IMR-90 (cell line): ENCODE results near the gene ALKBH6. TPM values are rescaled to one million over a fixed set of nuclear protein-coding genes. Genes with fewer than 3 reads are reported as not detected.

Experiments
- ATAC-seq: fragments of 200-7000 bp; cut with Tn5 transposase; 2 replicates; pipeline ENCODE4 v1.9.1; 2020; ENCODE audit warnings: low read depth, mild to moderate bottlenecking, moderate library complexity
- BruUV-seq: library from RNA; stranded (reverse); fragments of 400-500 nt; replicated peaks from 2 replicates; lab custom pipeline; 2021; lab: Mats Ljungman, UMichigan
- CTCF ChIA-PET: fragments of 300-600 bp; formaldehyde crosslinking; extraction: SDS; loops from one replicate; lab custom pipeline; 2021; ENCODE audit warnings: antibody characterized with exemption; lab: Yijun Ruan, JAX
- POLR2A ChIA-PET: fragments of 300-600 bp; sonication (Branson Sonifier 250); formaldehyde crosslinking; loops from one replicate; lab custom pipeline; 2022; ENCODE audit warnings: antibody characterized with exemption; ENCODE audit not compliant: unreplicated experiment; lab: Charles Lee
- DNase-seq: peaks from one replicate; pipeline ENCODE4 v3.0.0; 2013
- H2AFZ ChIP-seq: replicated peaks from 2 replicates; pipeline ENCODE3; 2013; ENCODE audit warnings: low read length, mild to moderate bottlenecking; ENCODE audit not compliant: poor library complexity
- H2AK5ac ChIP-seq: 2 replicates; pipeline ENCODE4 v1.6.1; 2013; ENCODE audit warnings: low read depth, low read length, inconsistent platforms
- H2AK9ac ChIP-seq: replicated peaks from 2 replicates; pipeline ENCODE3; 2013; ENCODE audit warnings: mild to moderate bottlenecking, low read depth, low read length, moderate library complexity; ENCODE audit not compliant: poor library complexity
- H2BK120ac ChIP-seq: 2 replicates; pipeline ENCODE4 v1.6.1; 2013; ENCODE audit warnings: low read depth, low read length, inconsistent platforms
- H2BK15ac ChIP-seq: 3 replicates; pipeline ENCODE4 v1.6.1; 2013; ENCODE audit warnings: low read depth, low read length, inconsistent platforms
- H2BK20ac ChIP-seq: 2 replicates; pipeline ENCODE4 v1.6.1; 2013; ENCODE audit warnings: low read depth, mild to moderate bottlenecking, inconsistent platforms, low read length, moderate library complexity
- H2BK5ac ChIP-seq: 2 replicates; pipeline ENCODE4 v1.6.1; 2013; ENCODE audit warnings: mild to moderate bottlenecking, low read depth, low read length, inconsistent platforms; ENCODE audit not compliant: poor library complexity, severe bottlenecking
- H3K14ac ChIP-seq: replicated peaks from 2 replicates; pipeline ENCODE4 v1.6.1; 2013; ENCODE audit warnings: low read depth, low read length, inconsistent platforms
- H3K18ac ChIP-seq: 2 replicates; pipeline ENCODE4 v1.6.1; 2013; ENCODE audit warnings: low read depth, low read length, control low read depth
- H3K23ac ChIP-seq: 2 replicates; pipeline ENCODE4 v1.6.1; 2013; ENCODE audit warnings: low read depth, low read length, inconsistent platforms
- H3K27ac ChIP-seq: 2 replicates; pipeline ENCODE4 v1.5.1; 2013; ENCODE audit warnings: mild to moderate bottlenecking, control low read depth, low read length; ENCODE audit not compliant: insufficient read depth
- H3K27me3 ChIP-seq: 2 replicates; pipeline ENCODE4 v1.6.1; 2013; ENCODE audit warnings: low read length; ENCODE audit not compliant: control insufficient read depth, insufficient read depth
- H3K36me3 ChIP-seq: 2 replicates; pipeline ENCODE4 v1.6.1; 2013; ENCODE audit warnings: low read length, mixed read lengths; ENCODE audit not compliant: control insufficient read depth, insufficient read depth
- H3K4ac ChIP-seq: 2 replicates; pipeline ENCODE4 v1.6.1; 2013; ENCODE audit warnings: low read depth, low read length, inconsistent platforms
- H3K4me1 ChIP-seq: 2 replicates; pipeline ENCODE4 v1.6.1; 2013; ENCODE audit warnings: low read length, mixed read lengths; ENCODE audit not compliant: control insufficient read depth, insufficient read depth
- H3K4me2 ChIP-seq: 2 replicates; pipeline ENCODE4 v1.6.1; 2013; ENCODE audit warnings: low read depth, mild to moderate bottlenecking, control low read depth, low read length, moderate library complexity
- H3K4me3 ChIP-seq: 2 replicates; pipeline ENCODE4 v1.5.1; 2013; ENCODE audit warnings: low read depth, mild to moderate bottlenecking, control low read depth, low read length, moderate library complexity; ENCODE audit not compliant: insufficient read depth
- H3K56ac ChIP-seq: 2 replicates; pipeline ENCODE4 v1.6.1; 2013; ENCODE audit warnings: low read length, inconsistent platforms; ENCODE audit not compliant: insufficient read depth; ENCODE audit errors: extremely low read depth
- H3K79me1 ChIP-seq, 2 experiments: 2 replicates each; pipeline ENCODE4 v1.6.1; 2013; ENCODE audit warnings: low read length in 2 of 2, inconsistent platforms in 1 of 2, low read depth in 1 of 2
- H3K9ac ChIP-seq: 2 replicates; pipeline ENCODE4 v1.6.1; 2013; ENCODE audit warnings: low read depth, low read length, control low read depth
- H3K9me1 ChIP-seq: 2 replicates; pipeline ENCODE4 v1.6.1; 2013; ENCODE audit warnings: low read length, inconsistent platforms; ENCODE audit not compliant: insufficient read depth
- H3K9me3 ChIP-seq: 2 replicates; pipeline ENCODE4 v1.6.1; 2013; ENCODE audit warnings: low read length; ENCODE audit not compliant: control insufficient read depth, insufficient read depth
- H4K20me1 ChIP-seq: 2 replicates; pipeline ENCODE4 v1.6.1; 2013; ENCODE audit warnings: low read length, inconsistent platforms; ENCODE audit not compliant: insufficient read depth
- H4K5ac ChIP-seq: 2 replicates; pipeline ENCODE4 v1.6.1; 2013; ENCODE audit warnings: mild to moderate bottlenecking, low read depth, low read length, control low read depth
- H4K8ac ChIP-seq, 2 experiments: 2 replicates each; pipeline ENCODE4 v1.6.1; 2013; ENCODE audit warnings: low read depth in 2 of 2, low read length in 2 of 2, control low read depth in 1 of 2, inconsistent platforms in 1 of 2
- H4K91ac ChIP-seq: 2 replicates; pipeline ENCODE4 v1.6.1; 2013; ENCODE audit warnings: low read depth, low read length, inconsistent platforms; ENCODE audit not compliant: insufficient read depth
- BHLHE40 ChIP-seq: fragments of 150-350 bp; IDR thresholded peaks from 2 replicates; pipeline ENCODE4 v1.6.1; 2016; ENCODE audit warnings: mild to moderate bottlenecking, low read depth, low read length
- CEBPB ChIP-seq: IDR thresholded peaks from 2 replicates; pipeline ENCODE4 v1.6.1; 2012; ENCODE audit warnings: low read depth, low read length, improper control_type of control experiment
- CHD1 ChIP-seq: IDR thresholded peaks from 2 replicates; pipeline ENCODE4 v1.6.1; 2012; ENCODE audit warnings: low read depth, low read length, improper control_type of control experiment
- FOS ChIP-seq: fragments of 150-350 bp; IDR thresholded peaks from 2 replicates; pipeline ENCODE4 v1.6.1; 2016; ENCODE audit warnings: low read depth, low read length
- MAFK ChIP-seq: IDR thresholded peaks from 2 replicates; pipeline ENCODE4 v1.6.1; 2012; ENCODE audit warnings: low read depth, low read length, improper control_type of control experiment
- NFE2L2 ChIP-seq: fragments of 150-350 bp; IDR thresholded peaks from 2 replicates; pipeline ENCODE4 v1.6.1; 2016; ENCODE audit warnings: low read depth, mild to moderate bottlenecking, low read length
- RAD21 ChIP-seq: IDR thresholded peaks from 2 replicates; pipeline ENCODE4 v1.6.1; 2012; ENCODE audit warnings: low read length, improper control_type of control experiment
- USF2 ChIP-seq: fragments of 150-350 bp; IDR thresholded peaks from 2 replicates; pipeline ENCODE4 v1.6.1; 2017; ENCODE audit warnings: mild to moderate bottlenecking, antibody characterized with exemption, low read length, low read depth
- WGBS, 2 experiments: methylation state at CpG; one replicate each; pipeline versions ENCODE4 v1.1.5 to v1.1.7; 2013; ENCODE audit warnings: missing lambda C conversion rate in 2 of 2; ENCODE audit not compliant: insufficient read length in 1 of 2; ENCODE audit errors: extremely low coverage in 2 of 2; 5-methylcytosine and 5-hydroxymethylcytosine counted together
- dilution Hi-C: fragments of 300-500 bp; cut with HindIII; formaldehyde crosslinking; loops from one replicate; pipeline ENCODE4 v1.14.3; 2018; ENCODE audit warnings: low sequenced_read_pairs; ENCODE audit not compliant: unreplicated experiment
- in situ Hi-C: fragments of 300-500 bp; cut with MboI; formaldehyde crosslinking; loops from 3 replicates; pipeline ENCODE4 v1.14.3; 2019; ENCODE audit warnings: low sequenced_read_pairs, inconsistent platforms, mixed read lengths
- intact Hi-C: fragments of 100-400 bp; cut with micrococcal nuclease; formaldehyde crosslinking; loops from 2 replicates; pipeline ENCODE4 v1.10.0; 2022
- polyA plus RNA-seq, 3 experiments: library from polyadenylated mRNA; depleted of rRNA; stranded (reverse); fragments of >200 nt; gene quantifications; 2 replicates each; pipeline ENCODE4 v1.2.3, GENCODE V29; 2012; ENCODE audit warnings: low replicate concordance in 1 of 3
- total RNA-seq: library from RNA; depleted of rRNA; stranded (reverse); fragments of >200 nt; gene quantifications from 2 replicates; pipeline ENCODE4 v1.2.3, GENCODE V29; 2012
- TF ChIP-seq, protein P1 (sequence below): conservative IDR thresholded peaks from 2 replicates; pipeline ENCODE4 v1.5.1; 2012; ENCODE audit warnings: mild to moderate bottlenecking, low read depth, low read length, improper control_type of control experiment
- TF ChIP-seq, protein P2 (sequence below): fragments of 150-350 bp; IDR thresholded peaks from 2 replicates; pipeline ENCODE4 v1.6.1; 2016; ENCODE audit warnings: low read depth, mild to moderate bottlenecking, low read length, moderate library complexity, borderline replicate concordance

ALKBH6 gene
- total and polyA plus RNA-seq, 2 of the 4 experiments (the other 2 are of a cell fraction): 12.9 to 38.7 TPM

DNA sequence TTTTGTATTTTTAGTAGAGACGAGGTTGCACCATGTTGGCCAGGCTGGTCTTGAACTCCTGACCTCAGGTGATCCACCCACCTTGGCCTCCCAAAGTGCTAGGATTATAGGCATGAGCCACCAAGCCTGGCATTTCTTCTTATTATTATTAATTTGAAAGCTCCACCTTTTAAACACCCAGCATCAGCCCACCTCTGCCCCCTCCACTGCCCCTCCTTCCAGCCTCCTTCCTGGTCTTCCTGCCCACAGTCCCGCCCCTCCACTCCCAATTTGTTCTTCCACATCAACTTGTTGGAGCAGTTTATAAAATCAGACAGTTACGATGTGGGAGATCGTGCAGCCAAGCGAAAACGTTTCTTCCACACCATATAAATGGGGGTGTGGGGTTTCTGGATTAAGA, 26.5 kb upstream of the ALKBH6 start:
- TF ChIP-seq BHLHE40: no peak
- TF ChIP-seq NFE2L2: no peak
- TF ChIP-seq, protein P1, sequence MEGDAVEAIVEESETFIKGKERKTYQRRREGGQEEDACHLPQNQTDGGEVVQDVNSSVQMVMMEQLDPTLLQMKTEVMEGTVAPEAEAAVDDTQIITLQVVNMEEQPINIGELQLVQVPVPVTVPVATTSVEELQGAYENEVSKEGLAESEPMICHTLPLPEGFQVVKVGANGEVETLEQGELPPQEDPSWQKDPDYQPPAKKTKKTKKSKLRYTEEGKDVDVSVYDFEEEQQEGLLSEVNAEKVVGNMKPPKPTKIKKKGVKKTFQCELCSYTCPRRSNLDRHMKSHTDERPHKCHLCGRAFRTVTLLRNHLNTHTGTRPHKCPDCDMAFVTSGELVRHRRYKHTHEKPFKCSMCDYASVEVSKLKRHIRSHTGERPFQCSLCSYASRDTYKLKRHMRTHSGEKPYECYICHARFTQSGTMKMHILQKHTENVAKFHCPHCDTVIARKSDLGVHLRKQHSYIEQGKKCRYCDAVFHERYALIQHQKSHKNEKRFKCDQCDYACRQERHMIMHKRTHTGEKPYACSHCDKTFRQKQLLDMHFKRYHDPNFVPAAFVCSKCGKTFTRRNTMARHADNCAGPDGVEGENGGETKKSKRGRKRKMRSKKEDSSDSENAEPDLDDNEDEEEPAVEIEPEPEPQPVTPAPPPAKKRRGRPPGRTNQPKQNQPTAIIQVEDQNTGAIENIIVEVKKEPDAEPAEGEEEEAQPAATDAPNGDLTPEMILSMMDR: no peak
- no peak for TF ChIP-seq CHD1
- no peak for TF ChIP-seq RAD21
- TF ChIP-seq MAFK: no peak
- TF ChIP-seq, protein P2, sequence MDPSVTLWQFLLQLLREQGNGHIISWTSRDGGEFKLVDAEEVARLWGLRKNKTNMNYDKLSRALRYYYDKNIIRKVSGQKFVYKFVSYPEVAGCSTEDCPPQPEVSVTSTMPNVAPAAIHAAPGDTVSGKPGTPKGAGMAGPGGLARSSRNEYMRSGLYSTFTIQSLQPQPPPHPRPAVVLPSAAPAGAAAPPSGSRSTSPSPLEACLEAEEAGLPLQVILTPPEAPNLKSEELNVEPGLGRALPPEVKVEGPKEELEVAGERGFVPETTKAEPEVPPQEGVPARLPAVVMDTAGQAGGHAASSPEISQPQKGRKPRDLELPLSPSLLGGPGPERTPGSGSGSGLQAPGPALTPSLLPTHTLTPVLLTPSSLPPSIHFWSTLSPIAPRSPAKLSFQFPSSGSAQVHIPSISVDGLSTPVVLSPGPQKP: no peak
- no peak for TF ChIP-seq FOS
- TF ChIP-seq CEBPB: no peak
- no peak for TF ChIP-seq USF2
- Histone ChIP-seq H4K91ac (peak overlapping the region; percentile 49; the same call in 1 of the 2 replicates), H2BK5ac (no peak overlapping the region), H3K9me3 (no peaks in the 10 kb centered on the region), H2BK20ac (peak overlapping the region; percentile 42; the same call in 1 of the 2 replicates), H2BK120ac (no peak overlapping the region), H3K4me3 (no peak overlapping the region), H3K36me3 (peaks cover 6% of the 10 kb centered on the region), H3K23ac (no peak overlapping the region), H3K9ac (no peak overlapping the region), H3K14ac (no peak overlapping the region), H3K27me3 (no peaks in the 10 kb centered on the region), H3K56ac (no peak overlapping the region), H3K27ac (no peak overlapping the region), H3K4me2 (no peak overlapping the region), H4K8ac (no peak overlapping the region), H4K5ac (peak overlapping the region; percentile 28; the same call in 1 of the 2 replicates), H2AFZ (no peak overlapping the region), H3K9me1 (no peaks in the 10 kb centered on the region; the same call in 1 of the 2 replicates), H3K4ac (peak overlapping the region; percentile 93; the same call in 1 of the 2 replicates), H3K79me1 (peaks cover 0 to 21% of the 10 kb centered on the region in 2 experiments; a peak in 2 of 4 replicates), H4K20me1 (no peaks in the 10 kb centered on the region), H2BK15ac (peak overlapping the region; percentile 41; the same call in 2 of the 3 replicates), H3K4me1 (peaks cover 9% of the 10 kb centered on the region), H2AK5ac (no peak overlapping the region; the same call in 1 of the 2 replicates), H2AK9ac (no peak overlapping the region), H3K18ac (no peak overlapping the region)
- no peak for ATAC-seq
- no peak for DNase-seq
- no TSS peak for BruUV-seq
- ChIA-PET CTCF (no interaction called here), POLR2A (no interaction called here)
- dilution Hi-C loops (no loop called here), in situ Hi-C loops (no loop called here), intact Hi-C loops (no loop called here)
- WGBS, 2 experiments: no CpG with 5 or more reads among the region's 6 CpGs
